ENCODE data around the gene NEK5.

Gene NEK5

GRCh38 chr13:52005841-52006522 is 122.9 kb downstream of the NEK5 start:
- intact Hi-C loops (cut with micrococcal nuclease): no loop called here
- Mint-ChIP-seq H3K27ac (no peak overlapping the region), H3K4me3 (no peak overlapping the region)

DNA sequence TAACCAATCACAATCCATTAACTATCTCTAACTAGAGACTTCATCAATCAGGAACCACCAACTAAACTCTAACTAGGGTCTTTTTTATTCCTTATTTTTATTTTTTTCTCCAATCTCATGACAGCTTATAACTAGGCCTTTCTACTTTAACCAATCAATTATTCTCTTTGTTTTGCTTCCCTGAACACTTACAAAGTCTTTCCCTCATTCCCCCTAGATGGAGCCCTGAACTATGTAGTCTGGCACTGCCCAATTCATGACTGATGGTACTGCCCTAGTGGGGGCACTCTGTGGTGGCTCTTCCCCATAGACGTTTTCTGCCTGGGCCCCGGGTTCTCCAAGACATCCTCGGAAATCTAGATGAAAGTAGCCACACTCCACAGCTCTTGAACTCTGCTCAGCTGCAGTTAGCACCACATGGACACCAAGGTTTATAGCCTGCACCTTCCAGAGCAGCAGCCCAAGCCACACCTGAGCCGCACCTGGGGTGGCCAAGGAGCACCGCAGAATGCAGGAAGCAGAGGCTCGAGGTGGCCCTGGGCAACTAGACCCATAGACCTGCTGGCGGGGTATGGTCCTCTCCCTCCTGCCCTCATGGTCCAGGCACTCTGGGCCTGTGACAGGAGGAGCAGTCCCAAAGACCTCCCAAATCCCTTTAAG is 124.2 kb downstream of the NEK5 start:
- Mint-ChIP-seq H3K4me1 (ENCODE audit: low read depth) (no peaks in the 10 kb centered on the region), H3K27ac (no peak overlapping the region), H3K36me3 (ENCODE audit: low read depth) (no peaks in the 10 kb centered on the region), H3K4me3 (no peak overlapping the region), H3K27me3 (peaks cover 28% of the 10 kb centered on the region), H3K9me3 (no peaks in the 10 kb centered on the region)
- intact Hi-C loops (cut with micrococcal nuclease): no loop called here

More at GRCh38 chr13:52005841-52006522, 122.9 kb downstream of the NEK5 start:
- Mint-ChIP-seq H3K9me3 (no peaks in the 10 kb centered on the region), H3K27me3 (peaks cover 35% of the 10 kb centered on the region), H3K4me1 (ENCODE audit: low read depth) (peaks cover 3% of the 10 kb centered on the region), H3K36me3 (ENCODE audit: low read depth) (no peaks in the 10 kb centered on the region)

GRCh38 chr13:52003541-52003940 is 125.3 kb downstream of the NEK5 start:
- H3K4me3 Mint-ChIP-seq: no peak overlapping the region
- intact Hi-C loops (cut with micrococcal nuclease): no loop called here
- no peak overlapping the region for H3K27ac Mint-ChIP-seq
- no peaks in the 10 kb centered on the region for H3K9me3 Mint-ChIP-seq
- no peaks in the 10 kb centered on the region for H3K4me1 Mint-ChIP-seq (ENCODE audit: low read depth)
- H3K27me3 Mint-ChIP-seq: peaks cover 21% of the 10 kb centered on the region
- no peaks in the 10 kb centered on the region for H3K36me3 Mint-ChIP-seq (ENCODE audit: low read depth)

GRCh38 chr13:52002361-52002760 is 126.5 kb downstream of the NEK5 start:
- Mint-ChIP-seq H3K4me3 (no peak overlapping the region), H3K9me3 (no peaks in the 10 kb centered on the region), H3K36me3 (ENCODE audit: low read depth) (no peaks in the 10 kb centered on the region), H3K4me1 (ENCODE audit: low read depth) (no peaks in the 10 kb centered on the region), H3K27me3 (peaks cover 19% of the 10 kb centered on the region), H3K27ac (no peak overlapping the region)
- intact Hi-C loops (cut with micrococcal nuclease): no loop called here

GRCh38 chr13:52001120-52001731 is 127.6 kb downstream of the NEK5 start:
- intact Hi-C loops (cut with micrococcal nuclease): loop anchor here (2.0 kb wide), 1 partner anchor 200 kb away; no protein-coding TSS in a partner anchor
- no peaks in the 10 kb centered on the region for H3K36me3 Mint-ChIP-seq (ENCODE audit: low read depth)
- H3K27me3 Mint-ChIP-seq: peaks cover 13% of the 10 kb centered on the region
- H3K4me3 Mint-ChIP-seq: no peak overlapping the region
- peaks cover 2% of the 10 kb centered on the region for H3K4me1 Mint-ChIP-seq (ENCODE audit: low read depth)
- H3K27ac Mint-ChIP-seq: no peak overlapping the region
- no peaks in the 10 kb centered on the region for H3K9me3 Mint-ChIP-seq

GRCh38 chr13:51999921-52000320 is 129.0 kb downstream of the NEK5 start:
- intact Hi-C loops (cut with micrococcal nuclease): loop anchor here (2.0 kb wide), 1 partner anchor 201 kb away; no protein-coding TSS in a partner anchor
- Mint-ChIP-seq H3K9me3 (no peaks in the 10 kb centered on the region), H3K27ac (no peak overlapping the region), H3K4me1 (ENCODE audit: low read depth) (peaks cover 15% of the 10 kb centered on the region), H3K27me3 (peaks cover 11% of the 10 kb centered on the region), H3K4me3 (no peak overlapping the region), H3K36me3 (ENCODE audit: low read depth) (no peaks in the 10 kb centered on the region)

GRCh38 chr13:51999510-51999911 is 129.4 kb downstream of the NEK5 start:
- H3K4me1 Mint-ChIP-seq (ENCODE audit: low read depth): peaks cover 16% of the 10 kb centered on the region
- no peak overlapping the region for H3K4me3 Mint-ChIP-seq
- H3K27me3 Mint-ChIP-seq: peaks cover 11% of the 10 kb centered on the region
- H3K27ac Mint-ChIP-seq: no peak overlapping the region
- intact Hi-C loops (cut with micrococcal nuclease): no loop called here
- H3K9me3 Mint-ChIP-seq: no peaks in the 10 kb centered on the region
- no peaks in the 10 kb centered on the region for H3K36me3 Mint-ChIP-seq (ENCODE audit: low read depth)

DNA sequence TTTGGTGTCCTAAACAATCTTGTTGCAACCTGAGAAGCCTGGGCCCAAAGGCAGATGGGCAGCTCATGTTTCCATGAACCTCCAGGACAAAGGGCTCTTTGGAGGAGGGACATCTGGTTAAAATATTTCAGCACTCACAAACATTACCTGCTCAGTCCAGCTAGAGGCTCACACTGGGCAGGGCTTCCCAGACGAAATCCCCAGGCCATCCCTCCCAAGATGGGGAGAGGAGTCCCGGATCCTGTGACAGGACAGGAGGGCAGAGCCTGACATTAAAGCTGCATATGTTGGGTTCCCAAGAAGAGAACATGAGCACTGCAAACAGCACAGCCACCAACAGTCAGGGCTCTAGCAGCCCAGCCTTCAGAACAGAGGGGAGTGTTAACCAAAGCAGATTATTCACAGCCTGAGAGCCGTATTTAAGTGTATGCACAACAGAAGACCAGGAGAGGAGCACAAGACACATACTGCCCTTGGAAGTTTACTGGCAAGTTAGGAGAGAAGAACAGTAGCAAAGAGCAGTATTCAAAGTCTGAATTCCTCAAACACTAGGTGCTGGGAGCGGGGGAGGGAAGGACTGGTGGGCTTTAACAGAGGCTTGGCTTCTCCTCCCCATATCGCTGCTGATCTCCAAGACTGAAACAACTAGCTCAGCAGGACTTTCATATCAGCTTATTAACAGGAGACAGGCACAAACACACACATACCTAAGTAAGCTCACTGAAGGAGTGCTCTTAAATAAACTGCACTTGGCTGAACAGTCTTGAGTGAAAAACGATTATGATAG is 130.0 kb downstream of the NEK5 start:
- no peaks in the 10 kb centered on the region for H3K9me3 Mint-ChIP-seq
- H3K27ac Mint-ChIP-seq: no peak overlapping the region
- H3K4me3 Mint-ChIP-seq: no peak overlapping the region
- H3K27me3 Mint-ChIP-seq: peaks cover 11% of the 10 kb centered on the region
- peaks cover 16% of the 10 kb centered on the region for H3K4me1 Mint-ChIP-seq (ENCODE audit: low read depth)
- H3K36me3 Mint-ChIP-seq (ENCODE audit: low read depth): no peaks in the 10 kb centered on the region
- intact Hi-C loops (cut with micrococcal nuclease): no loop called here

GRCh38 chr13:51997641-51998330 is 131.1 kb downstream of the NEK5 start:
- Mint-ChIP-seq H3K4me1 (ENCODE audit: low read depth) (peaks cover 16% of the 10 kb centered on the region), H3K36me3 (ENCODE audit: low read depth) (no peaks in the 10 kb centered on the region), H3K27me3 (peaks cover 11% of the 10 kb centered on the region), H3K9me3 (no peaks in the 10 kb centered on the region), H3K27ac (no peak overlapping the region), H3K4me3 (no peak overlapping the region)
- intact Hi-C loops (cut with micrococcal nuclease): no loop called here

- peaks cover 16% of the 10 kb centered on the region for H3K4me1 Mint-ChIP-seq (ENCODE audit: low read depth)
- H3K4me3 Mint-ChIP-seq: no peak overlapping the region
- intact Hi-C loops (cut with micrococcal nuclease): no loop called here
Measured at GRCh38 chr13:51997186-51997585, 131.7 kb downstream of the NEK5 start.

DNA sequence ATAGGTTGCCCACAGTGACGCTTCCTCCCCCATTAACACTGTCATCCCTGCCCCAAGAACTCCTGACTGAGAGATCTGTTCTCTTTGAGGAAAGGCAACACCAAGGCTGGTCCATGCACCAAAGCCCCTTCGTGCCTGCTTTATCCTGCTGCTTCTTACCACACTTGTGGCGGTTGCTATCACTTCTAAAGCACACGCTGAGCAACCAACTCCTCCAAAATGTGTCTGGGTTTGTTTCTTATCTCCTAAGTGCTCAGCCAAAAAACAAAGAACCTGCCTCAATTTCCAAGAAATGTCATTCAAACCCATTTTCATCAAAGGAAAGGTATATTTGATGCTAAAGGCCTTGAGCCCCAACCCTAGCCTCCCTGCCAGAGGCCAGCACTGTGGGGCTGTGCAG is 132.2 kb downstream of the NEK5 start:
- Mint-ChIP-seq H3K9me3 (no peaks in the 10 kb centered on the region), H3K27me3 (peaks cover 11% of the 10 kb centered on the region), H3K4me1 (ENCODE audit: low read depth) (peaks cover 16% of the 10 kb centered on the region), H3K4me3 (no peak overlapping the region), H3K36me3 (ENCODE audit: low read depth) (no peaks in the 10 kb centered on the region), H3K27ac (no peak overlapping the region)
- intact Hi-C loops (cut with micrococcal nuclease): no loop called here

More at GRCh38 chr13:51997186-51997585, 131.7 kb downstream of the NEK5 start:
- Mint-ChIP-seq H3K27me3 (peaks cover 11% of the 10 kb centered on the region), H3K27ac (no peak overlapping the region), H3K36me3 (ENCODE audit: low read depth) (no peaks in the 10 kb centered on the region), H3K9me3 (no peaks in the 10 kb centered on the region)

- peak overlapping the region; percentile 50 for H3K27ac Mint-ChIP-seq
- H3K4me1 Mint-ChIP-seq (ENCODE audit: low read depth): peaks cover 16% of the 10 kb centered on the region
- no peak overlapping the region for H3K4me3 Mint-ChIP-seq
- no peaks in the 10 kb centered on the region for H3K9me3 Mint-ChIP-seq
- no peaks in the 10 kb centered on the region for H3K36me3 Mint-ChIP-seq (ENCODE audit: low read depth)
- intact Hi-C loops (cut with micrococcal nuclease): no loop called here
- peaks cover 11% of the 10 kb centered on the region for H3K27me3 Mint-ChIP-seq
Measured at GRCh38 chr13:51995677-51996551, 133.0 kb downstream of the NEK5 start.

DNA sequence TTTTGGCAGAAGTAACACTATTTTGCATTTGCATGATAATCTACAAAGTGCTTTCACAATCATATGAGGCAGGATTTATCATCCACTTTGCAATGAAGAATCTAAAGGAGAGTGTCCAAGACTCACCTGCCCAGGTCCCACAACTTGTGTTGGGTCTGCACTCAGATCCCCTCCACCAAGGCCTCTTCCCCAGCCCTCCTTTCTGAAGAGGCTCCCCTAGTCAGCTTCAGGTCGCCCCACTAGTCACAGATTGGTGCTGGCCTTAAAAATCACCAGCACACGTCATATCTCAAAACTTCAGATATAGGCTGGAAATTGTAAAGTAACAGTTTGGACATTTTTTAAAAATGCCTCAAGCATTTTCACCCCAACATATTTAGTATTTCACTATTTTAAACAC is 135.2 kb downstream of the NEK5 start:
- H3K27me3 Mint-ChIP-seq: peaks cover 4% of the 10 kb centered on the region
- no peak overlapping the region for H3K4me3 Mint-ChIP-seq
- H3K36me3 Mint-ChIP-seq (ENCODE audit: low read depth): no peaks in the 10 kb centered on the region
- H3K9me3 Mint-ChIP-seq: no peaks in the 10 kb centered on the region
- H3K27ac Mint-ChIP-seq: no peak overlapping the region
- intact Hi-C loops (cut with micrococcal nuclease): no loop called here
- H3K4me1 Mint-ChIP-seq (ENCODE audit: low read depth): peaks cover 16% of the 10 kb centered on the region
